Osteocyte (in vitro differentiated cells): Measurements from ENCODE around the gene SDCBP2. TPM values are rescaled to one million over a fixed set of nuclear protein-coding genes. Genes with fewer than 3 reads are reported as not detected.
A peak's percentile ranks its signal among the peaks of the same experiment; 100 is the strongest.
"Not testable (repeated sequence)": the region's sequence is repeated elsewhere in the genome, so short reads cannot be mapped to it uniquely, and the experiment has no call there.

Experiments used
- DNase-seq: peaks from one replicate; pipeline ENCODE4 v3.0.0; 2021; ENCODE audit warnings: mixed read lengths; ENCODE audit not compliant: unreplicated experiment; ENCODE audit errors: extremely low spot score
- H3K27ac Mint-ChIP-seq: one replicate; pipeline ENCODE4 v1.8.0; 2021; ENCODE audit warnings: mild to moderate bottlenecking, mixed read lengths; ENCODE audit not compliant: unreplicated experiment
- H3K27me3 Mint-ChIP-seq: one replicate; pipeline ENCODE4 v1.8.0; 2021; ENCODE audit warnings: mixed read lengths; ENCODE audit not compliant: unreplicated experiment
- H3K36me3 Mint-ChIP-seq: one replicate; pipeline ENCODE4 v1.8.0; 2021; ENCODE audit warnings: mixed read lengths; ENCODE audit not compliant: unreplicated experiment
- H3K4me1 Mint-ChIP-seq: one replicate; pipeline ENCODE4 v1.8.0; 2021; ENCODE audit warnings: mixed read lengths; ENCODE audit not compliant: unreplicated experiment
- H3K4me3 Mint-ChIP-seq: one replicate; pipeline ENCODE4 v1.8.0; 2021; ENCODE audit warnings: mild to moderate bottlenecking, moderate library complexity, mixed read lengths; ENCODE audit not compliant: unreplicated experiment
- H3K9me3 Mint-ChIP-seq: one replicate; pipeline ENCODE4 v1.8.0; 2021; ENCODE audit warnings: mixed read lengths; ENCODE audit not compliant: unreplicated experiment
- total RNA-seq: library from RNA; stranded (reverse); gene quantifications from 2 replicates; pipeline ENCODE4 v1.2.1, GENCODE V29; 2021
- TF ChIP-seq, protein P1 (sequence below): fragments of 200-600 bp; sonication (generic); IDR thresholded peaks from 2 replicates; pipeline ENCODE4 v1.5.0; 2021; ENCODE audit warnings: antibody characterized with exemption, mild to moderate bottlenecking, moderate library complexity

The SDCBP2 gene
- total RNA-seq, 1 donor from 2014 or later, result 0.97 TPM

GRCh38 chr20:1345030-1345755 lies 16.3 kb upstream of the SDCBP2 start:
- Mint-ChIP-seq H3K27ac (no peak overlapping the region), H3K9me3 (peaks cover 28% of the 10 kb centered on the region), H3K4me1 (peaks cover 5% of the 10 kb centered on the region), H3K27me3 (no peaks in the 10 kb centered on the region), H3K4me3 (no peak overlapping the region), H3K36me3 (peaks cover 9% of the 10 kb centered on the region)
- TF ChIP-seq, protein P1, sequence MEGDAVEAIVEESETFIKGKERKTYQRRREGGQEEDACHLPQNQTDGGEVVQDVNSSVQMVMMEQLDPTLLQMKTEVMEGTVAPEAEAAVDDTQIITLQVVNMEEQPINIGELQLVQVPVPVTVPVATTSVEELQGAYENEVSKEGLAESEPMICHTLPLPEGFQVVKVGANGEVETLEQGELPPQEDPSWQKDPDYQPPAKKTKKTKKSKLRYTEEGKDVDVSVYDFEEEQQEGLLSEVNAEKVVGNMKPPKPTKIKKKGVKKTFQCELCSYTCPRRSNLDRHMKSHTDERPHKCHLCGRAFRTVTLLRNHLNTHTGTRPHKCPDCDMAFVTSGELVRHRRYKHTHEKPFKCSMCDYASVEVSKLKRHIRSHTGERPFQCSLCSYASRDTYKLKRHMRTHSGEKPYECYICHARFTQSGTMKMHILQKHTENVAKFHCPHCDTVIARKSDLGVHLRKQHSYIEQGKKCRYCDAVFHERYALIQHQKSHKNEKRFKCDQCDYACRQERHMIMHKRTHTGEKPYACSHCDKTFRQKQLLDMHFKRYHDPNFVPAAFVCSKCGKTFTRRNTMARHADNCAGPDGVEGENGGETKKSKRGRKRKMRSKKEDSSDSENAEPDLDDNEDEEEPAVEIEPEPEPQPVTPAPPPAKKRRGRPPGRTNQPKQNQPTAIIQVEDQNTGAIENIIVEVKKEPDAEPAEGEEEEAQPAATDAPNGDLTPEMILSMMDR, result no peak
- DNase-seq, result peak; percentile 49

- H3K27ac Mint-ChIP-seq, H3K4me3 Mint-ChIP-seq, DNase-seq, H3K36me3 Mint-ChIP-seq, H3K4me1 Mint-ChIP-seq, H3K27me3 Mint-ChIP-seq: not testable (repeated sequence)
- H3K9me3 Mint-ChIP-seq, result peaks cover 23% of the 10 kb centered on the region
These were observed 14.6 kb upstream of the SDCBP2 start for GRCh38 chr20:1343446-1344124.

DNA sequence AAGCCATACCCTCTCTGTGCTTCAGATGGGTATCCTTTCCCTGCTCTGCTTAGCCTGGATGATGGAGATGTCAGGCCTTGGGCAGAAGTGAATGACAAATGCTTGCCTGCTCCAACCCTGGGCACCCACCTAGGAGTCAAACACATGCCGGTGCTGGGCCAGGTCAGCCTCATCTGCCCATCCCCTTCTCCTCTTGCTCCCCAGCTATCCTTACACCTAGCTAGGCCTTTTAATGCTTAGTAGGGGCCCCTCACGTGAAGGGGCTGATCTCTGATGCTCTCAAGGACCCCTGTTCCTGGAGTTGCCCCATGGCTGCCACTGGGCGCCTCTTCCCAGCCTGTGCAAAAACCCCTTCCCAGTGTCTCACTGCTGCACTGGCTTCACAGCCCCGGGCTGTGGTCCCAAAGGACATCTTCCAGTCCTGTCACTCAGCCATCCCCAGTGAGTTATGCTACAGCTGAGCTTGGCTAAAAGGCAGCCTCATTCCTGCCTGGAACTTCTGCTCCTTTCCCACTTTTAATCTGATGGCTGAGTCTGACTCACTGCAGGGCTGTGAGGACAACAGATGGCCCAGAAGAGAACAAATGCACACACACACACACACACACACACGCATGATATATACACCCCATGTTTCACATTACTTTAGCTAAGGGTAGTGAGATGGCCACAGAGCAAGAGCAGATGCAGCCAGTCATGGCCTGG lies 12.8 kb upstream of the SDCBP2 start:
- TF ChIP-seq, protein P1, result no peak
- Mint-ChIP-seq H3K27ac (no peak overlapping the region), H3K27me3 (no peaks in the 10 kb centered on the region), H3K4me1 (peaks cover 5% of the 10 kb centered on the region), H3K9me3 (peaks cover 7% of the 10 kb centered on the region), H3K36me3 (no peaks in the 10 kb centered on the region), H3K4me3 (no peak overlapping the region)
- DNase-seq, result peak; percentile 73

GRCh38 chr20:1338801-1339200 lies 9.9 kb upstream of the SDCBP2 start:
- Mint-ChIP-seq H3K4me3 (no peak overlapping the region), H3K4me1 (peaks cover 4% of the 10 kb centered on the region), H3K9me3 (no peaks in the 10 kb centered on the region), H3K27ac (no peak overlapping the region), H3K36me3 (peaks cover 1% of the 10 kb centered on the region), H3K27me3 (no peaks in the 10 kb centered on the region)
- DNase-seq, result peak; percentile 57
- TF ChIP-seq, protein P1, result no peak

- H3K9me3 Mint-ChIP-seq, result no peaks in the 10 kb centered on the region
- TF ChIP-seq, protein P1, result no peak
- no peaks in the 10 kb centered on the region for H3K27me3 Mint-ChIP-seq
- peak; percentile 69 for DNase-seq
- no peaks in the 10 kb centered on the region for H3K4me1 Mint-ChIP-seq
- no peak overlapping the region for H3K27ac Mint-ChIP-seq
- H3K4me3 Mint-ChIP-seq, result no peak overlapping the region
- H3K36me3 Mint-ChIP-seq, result peaks cover 4% of the 10 kb centered on the region
These were observed 9.2 kb upstream of the SDCBP2 start for GRCh38 chr20:1338096-1338495.
